MM.1S (cell line): Measurements from ENCODE around the gene LRTM2.

Experiments used
- EZH2 ChIP-seq: fragments of 300-600 bp; sonication (generic); optimal IDR thresholded peaks from 2 replicates; pipeline ENCODE3; 2017; ENCODE audit warnings: low read depth, mild to moderate bottlenecking, antibody characterized with exemption, low read length, mixed read lengths
- EZH2phosphoT487 ChIP-seq: fragments of 300-600 bp; sonication (generic); IDR thresholded peaks from 2 replicates; pipeline ENCODE4 v1.6.1; 2018; ENCODE audit warnings: antibody characterized with exemption, low read length
- TF ChIP-seq, protein P1 (sequence below): fragments of 300-600 bp; sonication (generic); IDR thresholded peaks from 2 replicates; pipeline ENCODE4 v1.5.1; 2016; ENCODE audit warnings: antibody characterized with exemption, low read length, mixed read lengths

DNA sequence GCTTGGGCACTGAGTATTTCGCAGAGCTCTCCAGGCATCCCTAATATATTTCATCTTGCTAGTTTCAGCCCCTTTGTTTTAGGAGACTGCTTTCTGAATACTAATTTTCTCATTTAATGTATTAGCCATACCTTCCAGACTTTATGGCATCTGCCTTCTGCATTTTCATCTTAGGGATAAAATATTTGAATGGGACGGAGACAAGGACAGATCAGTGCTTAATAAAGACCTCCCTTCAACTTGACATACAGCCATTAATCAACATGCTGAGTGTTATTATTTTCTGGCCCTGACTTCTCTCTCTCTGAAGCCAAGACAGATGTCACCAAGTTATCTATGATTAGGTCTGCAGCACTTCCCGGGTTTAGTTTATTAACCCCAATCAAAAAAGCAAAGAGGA, 55.7 kb downstream of the LRTM2 start:
- TF ChIP-seq, protein P1, sequence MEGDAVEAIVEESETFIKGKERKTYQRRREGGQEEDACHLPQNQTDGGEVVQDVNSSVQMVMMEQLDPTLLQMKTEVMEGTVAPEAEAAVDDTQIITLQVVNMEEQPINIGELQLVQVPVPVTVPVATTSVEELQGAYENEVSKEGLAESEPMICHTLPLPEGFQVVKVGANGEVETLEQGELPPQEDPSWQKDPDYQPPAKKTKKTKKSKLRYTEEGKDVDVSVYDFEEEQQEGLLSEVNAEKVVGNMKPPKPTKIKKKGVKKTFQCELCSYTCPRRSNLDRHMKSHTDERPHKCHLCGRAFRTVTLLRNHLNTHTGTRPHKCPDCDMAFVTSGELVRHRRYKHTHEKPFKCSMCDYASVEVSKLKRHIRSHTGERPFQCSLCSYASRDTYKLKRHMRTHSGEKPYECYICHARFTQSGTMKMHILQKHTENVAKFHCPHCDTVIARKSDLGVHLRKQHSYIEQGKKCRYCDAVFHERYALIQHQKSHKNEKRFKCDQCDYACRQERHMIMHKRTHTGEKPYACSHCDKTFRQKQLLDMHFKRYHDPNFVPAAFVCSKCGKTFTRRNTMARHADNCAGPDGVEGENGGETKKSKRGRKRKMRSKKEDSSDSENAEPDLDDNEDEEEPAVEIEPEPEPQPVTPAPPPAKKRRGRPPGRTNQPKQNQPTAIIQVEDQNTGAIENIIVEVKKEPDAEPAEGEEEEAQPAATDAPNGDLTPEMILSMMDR, result no peak
- no peak for TF ChIP-seq EZH2
- no peak for TF ChIP-seq EZH2phosphoT487
